Astrocyte (in vitro differentiated cells and primary cell): ENCODE data around the gene ATP6V0E1.

ENCODE experiments used
- CTCF ChIP-seq: IDR thresholded peaks from 2 replicates; pipeline ENCODE4 v1.5.1; 2011; ENCODE audit warnings: low read depth, mild to moderate bottlenecking, inconsistent platforms, low read length, moderate library complexity; ENCODE audit not compliant: insufficient read depth
- EZH2 ChIP-seq: IDR thresholded peaks from 2 replicates; pipeline ENCODE4 v1.6.1; 2012; ENCODE audit warnings: mild to moderate bottlenecking, low read length, inconsistent platforms; ENCODE audit not compliant: insufficient read depth

GRCh38 chr5:173004013-173004412, 20.4 kb downstream of the ATP6V0E1 start:
- TF ChIP-seq CTCF = no peak
- TF ChIP-seq EZH2 = no peak
